RWPE2 (cell line): ENCODE data around the gene NUP88.
A peak's percentile ranks its signal among the peaks of the same experiment; 100 is the strongest.

Experiments
- ATAC-seq: fragments of 200-7000 bp; cut with Tn5 transposase; 3 replicates; pipeline ENCODE4 v1.9.1; 2021; ENCODE audit warnings: low read depth
- DNase-seq: peaks from one replicate; pipeline ENCODE4 v3.0.0-alpha.2; 2020; ENCODE audit warnings: low spot score
- H3K27ac ChIP-seq: fragments of 450-650 bp; 2 replicates; pipeline ENCODE4 v1.5.1; 2017; ENCODE audit warnings: mild to moderate bottlenecking; ENCODE audit not compliant: poor library complexity, severe bottlenecking
- H3K27me3 ChIP-seq: fragments of 250-450 bp; sonication (Bioruptor Pico); 2 replicates; pipeline ENCODE4 v1.5.1; 2021; ENCODE audit warnings: mild to moderate bottlenecking, moderate library complexity; ENCODE audit not compliant: insufficient read depth, poor library complexity, severe bottlenecking
- H3K36me3 ChIP-seq: fragments of 250-450 bp; sonication (Bioruptor Pico); 2 replicates; pipeline ENCODE4 v1.5.1; 2020; ENCODE audit warnings: low read depth, mild to moderate bottlenecking, moderate library complexity
- H3K4me1 ChIP-seq: fragments of 250-450 bp; sonication (Bioruptor Pico); 2 replicates; pipeline ENCODE4 v1.5.1; 2021; ENCODE audit warnings: mild to moderate bottlenecking, moderate library complexity; ENCODE audit not compliant: insufficient read depth, poor library complexity, severe bottlenecking
- H3K4me3 ChIP-seq: fragments of 250-450 bp; sonication (Bioruptor Pico); 2 replicates; pipeline ENCODE4 v1.5.1; 2021; ENCODE audit warnings: mild to moderate bottlenecking, moderate library complexity; ENCODE audit not compliant: severe bottlenecking
- H3K9me3 ChIP-seq: fragments of 250-450 bp; sonication (Bioruptor Pico); 2 replicates; pipeline ENCODE4 v1.5.1; 2021; ENCODE audit warnings: mild to moderate bottlenecking, moderate library complexity; ENCODE audit not compliant: severe bottlenecking
- CTCF ChIP-seq: fragments of 450-650 bp; IDR thresholded peaks from one replicate; pipeline ENCODE4 v1.5.1; 2017; ENCODE audit warnings: mild to moderate bottlenecking, moderate library complexity; ENCODE audit not compliant: poor library complexity, severe bottlenecking

NUP88 gene

GRCh38 chr17:5430413-5430999, 11.0 kb upstream of the NUP88 start:
- Histone ChIP-seq H3K4me3 (no peak overlapping the region), H3K36me3 (peaks cover 94% of the 10 kb centered on the region), H3K27me3 (no peaks in the 10 kb centered on the region), H3K9me3 (no peaks in the 10 kb centered on the region), H3K27ac (no peak overlapping the region), H3K4me1 (peaks cover 4% of the 10 kb centered on the region)
- no peak for TF ChIP-seq CTCF
- ATAC-seq, result no peak
- no peak for DNase-seq

GRCh38 chr17:5429191-5429887, 9.9 kb upstream of the NUP88 start:
- ATAC-seq (no peak), DNase-seq (no peak)
- no peak overlapping the region for H3K27ac ChIP-seq
- no peaks in the 10 kb centered on the region for H3K27me3 ChIP-seq
- peaks cover 4% of the 10 kb centered on the region for H3K4me1 ChIP-seq
- no peak for TF ChIP-seq CTCF
- H3K9me3 ChIP-seq, result no peaks in the 10 kb centered on the region
- no peak overlapping the region for H3K4me3 ChIP-seq
- peaks cover 95% of the 10 kb centered on the region for H3K36me3 ChIP-seq

- Histone ChIP-seq H3K4me3 (no peak overlapping the region), H3K9me3 (no peaks in the 10 kb centered on the region), H3K27ac (no peak overlapping the region), H3K36me3 (peaks cover 93% of the 10 kb centered on the region), H3K4me1 (peaks cover 4% of the 10 kb centered on the region), H3K27me3 (no peaks in the 10 kb centered on the region)
- DNase-seq (no peak), ATAC-seq (no peak)
- TF ChIP-seq CTCF, result no peak
Observed at GRCh38 chr17:5425826-5426225, 6.4 kb upstream of the NUP88 start.

- Histone ChIP-seq H3K36me3 (peaks cover 85% of the 10 kb centered on the region), H3K4me1 (peaks cover 4% of the 10 kb centered on the region), H3K27ac (no peak overlapping the region), H3K4me3 (no peak overlapping the region), H3K9me3 (no peaks in the 10 kb centered on the region), H3K27me3 (no peaks in the 10 kb centered on the region)
- TF ChIP-seq CTCF, result no peak
- no peak for DNase-seq
- ATAC-seq, result no peak
Observed at GRCh38 chr17:5424909-5425308, 5.4 kb upstream of the NUP88 start.

- TF ChIP-seq CTCF, result no peak
- no peak for DNase-seq
Observed at GRCh38 chr17:5422505-5422904, 3.0 kb upstream of the NUP88 start.

More at GRCh38 chr17:5422505-5422904, 3.0 kb upstream of the NUP88 start:
- H3K9me3 ChIP-seq, result no peaks in the 10 kb centered on the region
- peak; percentile 40 for ATAC-seq
- peaks cover 65% of the 10 kb centered on the region for H3K36me3 ChIP-seq
- H3K4me3 ChIP-seq, result no peak overlapping the region
- H3K27me3 ChIP-seq, result no peaks in the 10 kb centered on the region
- H3K4me1 ChIP-seq, result peaks cover 4% of the 10 kb centered on the region
- H3K27ac ChIP-seq, result peak overlapping the region; percentile 10
